Activated T-cell treated with anti-CD3 and anti-CD28 coated beads, Interleukin-2, amount 50 U/mL, for 24 hours (primary cell): ENCODE measurements around the gene TUSC1.
A peak's percentile ranks its signal among the peaks of the same experiment; 100 is the strongest.
"Not testable (repeated sequence)": the region's sequence is repeated elsewhere in the genome, so short reads cannot be mapped to it uniquely, and the experiment has no call there.

Experiments
- DNase-seq: peaks from one replicate; pipeline ENCODE4 v3.0.0-alpha.2; 2020
- H3K27ac Mint-ChIP-seq: 2 replicates; pipeline ENCODE4 v1.8.0; 2020; ENCODE audit warnings: mild to moderate bottlenecking, mixed read lengths
- H3K27me3 Mint-ChIP-seq: 2 replicates; pipeline ENCODE4 v1.8.0; 2020; ENCODE audit warnings: mixed read lengths
- H3K36me3 Mint-ChIP-seq: 2 replicates; pipeline ENCODE4 v1.8.0; 2020; ENCODE audit warnings: low read depth, mixed read lengths
- H3K4me1 Mint-ChIP-seq: 2 replicates; pipeline ENCODE4 v1.8.0; 2020; ENCODE audit warnings: low read depth, mixed read lengths
- H3K4me3 Mint-ChIP-seq: 2 replicates; pipeline ENCODE4 v1.8.0; 2020; ENCODE audit warnings: mild to moderate bottlenecking, moderate library complexity, mixed read lengths
- H3K9me3 Mint-ChIP-seq: 2 replicates; pipeline ENCODE4 v1.8.0; 2020; ENCODE audit warnings: mixed read lengths

The TUSC1 gene

GRCh38 chr9:25678147-25678666, at the start of gene TUSC1:
Gene TUSC1 (minus strand): TSS chr9:25678444. CDS start chr9:25678312, 132 bp downstream.
- DNase-seq, result peak; percentile 41
- peak within 1 kb of the TSS; percentile 42 for H3K4me3 Mint-ChIP-seq
- peaks cover 14% of the 10 kb centered on the region for H3K9me3 Mint-ChIP-seq
- H3K27me3 Mint-ChIP-seq, result peaks cover 26% of the 10 kb centered on the region
- H3K4me1 Mint-ChIP-seq, result peaks cover 7% of the 10 kb centered on the region
- H3K27ac Mint-ChIP-seq, result no peak within 1 kb of the TSS
- no peaks in the 10 kb centered on the region for H3K36me3 Mint-ChIP-seq

DNA sequence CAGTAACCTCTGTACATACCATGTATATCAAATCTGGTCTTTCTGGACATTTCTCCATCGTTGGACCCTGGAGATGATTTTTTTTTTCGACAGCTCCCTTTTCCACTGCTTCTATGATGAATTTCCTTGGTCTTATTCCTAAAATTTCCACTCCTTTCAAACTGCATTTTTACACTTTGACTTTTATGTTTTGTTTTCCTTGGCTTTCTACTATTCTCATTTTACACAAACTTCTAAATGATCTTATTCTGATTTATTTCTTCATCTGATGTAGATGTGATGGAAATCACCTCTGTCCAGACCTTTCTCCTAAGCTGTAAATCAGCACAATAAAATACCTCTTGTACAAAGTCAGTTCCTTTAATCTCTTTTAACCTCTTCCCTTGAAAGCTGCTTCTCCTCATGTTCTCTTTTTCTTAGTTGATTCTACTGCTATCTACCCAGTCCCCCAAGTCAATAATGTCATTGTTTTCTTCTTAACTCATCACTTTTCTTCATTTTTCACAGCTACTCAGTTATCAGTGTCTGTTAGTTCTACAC, 48.7 kb upstream of the TUSC1 start:
- Mint-ChIP-seq H3K36me3 (no peaks in the 10 kb centered on the region), H3K27me3 (no peaks in the 10 kb centered on the region), H3K27ac (no peak overlapping the region), H3K4me1 (no peaks in the 10 kb centered on the region), H3K9me3 (peaks cover 12% of the 10 kb centered on the region), H3K4me3 (no peak overlapping the region)
- no peak for DNase-seq

DNA sequence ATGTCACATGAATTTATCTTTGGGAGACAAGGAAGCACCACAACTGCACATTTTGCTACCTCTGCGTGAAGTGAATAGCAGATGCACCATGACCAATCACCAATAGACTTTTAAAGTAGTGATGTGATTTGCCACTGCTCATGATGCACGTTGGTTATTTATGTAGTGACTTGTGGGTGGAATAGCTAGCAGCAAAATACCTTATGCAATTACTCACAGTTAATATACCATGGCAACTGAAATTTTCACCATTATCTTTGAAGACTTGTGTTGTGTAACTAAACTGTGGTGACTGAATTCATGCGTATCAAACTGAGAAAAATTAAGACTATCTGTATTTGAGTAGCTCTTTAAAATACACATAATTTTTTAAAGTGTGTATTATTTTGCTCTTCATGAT, 46.2 kb upstream of the TUSC1 start:
- no peaks in the 10 kb centered on the region for H3K27me3 Mint-ChIP-seq
- no peak for DNase-seq
- no peaks in the 10 kb centered on the region for H3K36me3 Mint-ChIP-seq
- H3K4me1 Mint-ChIP-seq, result no peaks in the 10 kb centered on the region
- no peaks in the 10 kb centered on the region for H3K9me3 Mint-ChIP-seq
- H3K4me3 Mint-ChIP-seq, result no peak overlapping the region
- no peak overlapping the region for H3K27ac Mint-ChIP-seq

- Mint-ChIP-seq H3K4me1 (no peaks in the 10 kb centered on the region), H3K27me3 (no peaks in the 10 kb centered on the region), H3K36me3 (no peaks in the 10 kb centered on the region), H3K4me3 (no peak overlapping the region), H3K27ac (no peak overlapping the region), H3K9me3 (peaks cover 15% of the 10 kb centered on the region)
- DNase-seq, result no peak
Observed at GRCh38 chr9:25716220-25716872, 38.1 kb upstream of the TUSC1 start.

- Mint-ChIP-seq H3K36me3 (no peaks in the 10 kb centered on the region), H3K27ac (no peak overlapping the region), H3K27me3 (no peaks in the 10 kb centered on the region), H3K9me3 (peaks cover 4% of the 10 kb centered on the region), H3K4me3 (no peak overlapping the region), H3K4me1 (no peaks in the 10 kb centered on the region)
- no peak for DNase-seq
Observed at GRCh38 chr9:25709941-25710340, 31.7 kb upstream of the TUSC1 start.

DNA sequence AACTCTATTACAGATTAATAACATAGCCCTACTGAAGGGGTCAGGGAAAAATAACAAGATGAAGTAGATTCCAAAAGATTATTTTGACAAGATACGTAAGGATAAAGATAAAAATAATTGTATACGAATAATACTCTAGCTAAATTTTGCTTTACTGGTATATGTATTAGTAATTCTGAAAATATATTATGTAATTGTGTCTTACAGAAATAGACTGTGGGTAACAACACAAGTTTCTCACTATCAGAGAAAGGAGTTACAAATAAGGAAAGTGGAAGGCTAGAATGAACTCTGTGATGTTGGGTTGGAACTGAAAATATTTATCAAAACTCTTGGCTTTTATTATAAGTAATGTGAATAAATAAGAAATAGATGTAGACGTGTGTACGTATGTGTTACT, 26.6 kb upstream of the TUSC1 start:
- Mint-ChIP-seq H3K36me3 (no peaks in the 10 kb centered on the region), H3K4me3 (no peak overlapping the region), H3K27ac (no peak overlapping the region), H3K27me3 (no peaks in the 10 kb centered on the region), H3K9me3 (peaks cover 2% of the 10 kb centered on the region), H3K4me1 (no peaks in the 10 kb centered on the region)
- no peak for DNase-seq

DNA sequence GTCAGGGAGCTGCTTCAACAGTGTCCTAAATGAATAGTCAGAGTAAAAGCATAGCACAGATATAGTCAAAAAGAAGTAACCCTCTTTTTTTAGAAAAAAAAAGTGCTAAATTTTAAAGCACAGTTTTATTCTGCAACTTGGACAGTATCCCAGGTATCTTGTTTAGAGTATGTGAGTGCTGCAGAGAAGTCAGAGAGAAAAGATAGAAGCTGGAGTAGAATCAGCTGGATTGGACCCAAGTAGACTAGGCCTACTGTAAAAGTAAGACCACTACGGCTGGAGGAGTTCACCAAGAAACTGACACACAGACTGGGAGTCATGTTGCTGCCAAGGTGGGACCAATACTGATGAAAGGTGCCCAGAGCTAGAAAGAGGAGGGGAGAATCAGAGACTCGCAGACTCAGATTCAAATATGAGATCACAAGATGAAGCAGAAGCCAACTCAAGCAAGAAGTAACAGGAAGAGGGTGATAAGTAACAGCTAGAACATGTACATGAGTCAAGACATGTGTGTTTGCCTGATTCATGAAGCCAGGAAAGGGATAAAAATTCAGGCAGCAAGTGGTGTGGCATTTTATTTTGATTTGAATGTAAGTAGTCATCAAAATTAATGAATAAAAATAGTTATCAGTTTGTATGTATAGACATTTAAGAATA, 25.6 kb upstream of the TUSC1 start:
- no peak overlapping the region for H3K27ac Mint-ChIP-seq
- H3K4me1 Mint-ChIP-seq, result no peaks in the 10 kb centered on the region
- no peak for DNase-seq
- H3K4me3 Mint-ChIP-seq, result no peak overlapping the region
- no peaks in the 10 kb centered on the region for H3K27me3 Mint-ChIP-seq
- no peaks in the 10 kb centered on the region for H3K9me3 Mint-ChIP-seq
- no peaks in the 10 kb centered on the region for H3K36me3 Mint-ChIP-seq

GRCh38 chr9:25702536-25702935, 24.3 kb upstream of the TUSC1 start:
- Mint-ChIP-seq H3K36me3 (no peaks in the 10 kb centered on the region), H3K27me3 (no peaks in the 10 kb centered on the region)
- no peak for DNase-seq

DNA sequence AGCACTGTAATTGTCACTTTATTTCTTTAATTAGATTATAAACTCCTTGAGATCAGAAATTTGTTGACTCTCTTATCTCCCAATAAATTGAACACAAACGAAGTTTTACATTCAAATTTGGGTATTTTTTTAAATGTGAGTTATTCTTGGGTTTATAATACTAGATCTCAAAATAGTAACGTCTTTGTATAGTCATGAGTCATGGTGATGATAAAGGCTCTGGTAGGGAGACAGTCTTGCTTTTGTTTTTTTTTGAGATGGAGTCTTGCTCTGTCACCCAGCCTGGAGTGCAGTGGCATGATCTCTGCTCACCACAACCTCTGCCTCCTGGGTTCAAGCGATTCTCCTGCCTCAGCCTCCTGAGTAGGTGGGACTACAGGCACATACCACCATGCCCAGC, 22.7 kb upstream of the TUSC1 start:
- H3K4me3 Mint-ChIP-seq, H3K36me3 Mint-ChIP-seq, H3K27me3 Mint-ChIP-seq, H3K27ac Mint-ChIP-seq, H3K4me1 Mint-ChIP-seq, DNase-seq, H3K9me3 Mint-ChIP-seq: not testable (repeated sequence)

More at GRCh38 chr9:25702536-25702935, 24.3 kb upstream of the TUSC1 start:
- H3K27ac Mint-ChIP-seq, result no peak overlapping the region
- H3K4me1 Mint-ChIP-seq, result no peaks in the 10 kb centered on the region
- H3K9me3 Mint-ChIP-seq, result no peaks in the 10 kb centered on the region
- H3K4me3 Mint-ChIP-seq, result no peak overlapping the region

- Mint-ChIP-seq H3K9me3 (no peaks in the 10 kb centered on the region), H3K4me3 (no peak overlapping the region), H3K27ac (no peak overlapping the region), H3K4me1 (no peaks in the 10 kb centered on the region), H3K27me3 (no peaks in the 10 kb centered on the region), H3K36me3 (no peaks in the 10 kb centered on the region)
- no peak for DNase-seq
Observed at GRCh38 chr9:25700430-25700829, 22.2 kb upstream of the TUSC1 start.

DNA sequence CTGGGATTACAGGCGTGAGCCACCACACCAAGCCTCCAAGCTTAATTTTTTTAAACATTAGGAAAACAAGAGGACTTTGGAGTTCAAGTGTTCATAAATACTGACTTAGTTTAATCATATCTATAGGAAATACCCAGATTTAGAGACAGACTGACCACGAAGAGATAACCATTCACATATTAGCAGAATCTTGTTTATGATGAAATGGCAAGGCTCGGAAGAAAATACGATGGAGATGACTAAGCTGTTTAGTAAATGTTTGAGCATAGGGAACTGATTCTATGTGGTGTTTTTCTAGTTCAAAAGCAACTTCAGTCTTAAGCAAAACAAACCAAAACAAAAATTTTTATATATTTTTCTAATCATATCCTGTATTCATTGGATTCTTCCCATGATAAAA, 13.5 kb upstream of the TUSC1 start:
- Mint-ChIP-seq H3K9me3 (peaks cover 4% of the 10 kb centered on the region), H3K4me3 (no peak overlapping the region)

DNA sequence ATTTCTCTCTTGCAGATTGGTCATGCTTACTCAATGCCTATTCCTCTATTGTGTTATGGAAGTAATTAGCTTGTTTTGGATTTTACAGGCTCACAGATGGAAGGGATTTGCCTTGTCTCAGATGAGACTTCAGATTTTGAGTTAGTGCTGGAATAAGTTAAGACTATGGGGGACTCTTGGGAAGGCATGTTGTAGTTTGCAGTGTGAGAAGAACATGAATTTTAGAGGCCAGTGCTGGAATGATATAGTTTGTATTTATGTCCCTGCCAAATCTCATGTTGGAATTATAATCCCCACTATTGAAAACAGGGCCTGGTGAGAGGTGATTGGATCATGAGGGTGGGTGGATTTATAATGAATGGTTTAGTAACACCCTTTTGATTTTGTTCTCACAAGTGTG, 6.1 kb upstream of the TUSC1 start:
- no peaks in the 10 kb centered on the region for H3K36me3 Mint-ChIP-seq
- no peak for DNase-seq
- H3K4me3 Mint-ChIP-seq, result no peak overlapping the region
- no peaks in the 10 kb centered on the region for H3K4me1 Mint-ChIP-seq
- no peak overlapping the region for H3K27ac Mint-ChIP-seq
- peaks cover 13% of the 10 kb centered on the region for H3K9me3 Mint-ChIP-seq
- H3K27me3 Mint-ChIP-seq, result peaks cover 2% of the 10 kb centered on the region

More for the DNA sequence above, 13.5 kb upstream of the TUSC1 start:
- Mint-ChIP-seq H3K36me3 (no peaks in the 10 kb centered on the region), H3K27me3 (no peaks in the 10 kb centered on the region), H3K4me1 (no peaks in the 10 kb centered on the region), H3K27ac (no peak overlapping the region)
- DNase-seq, result no peak

DNA sequence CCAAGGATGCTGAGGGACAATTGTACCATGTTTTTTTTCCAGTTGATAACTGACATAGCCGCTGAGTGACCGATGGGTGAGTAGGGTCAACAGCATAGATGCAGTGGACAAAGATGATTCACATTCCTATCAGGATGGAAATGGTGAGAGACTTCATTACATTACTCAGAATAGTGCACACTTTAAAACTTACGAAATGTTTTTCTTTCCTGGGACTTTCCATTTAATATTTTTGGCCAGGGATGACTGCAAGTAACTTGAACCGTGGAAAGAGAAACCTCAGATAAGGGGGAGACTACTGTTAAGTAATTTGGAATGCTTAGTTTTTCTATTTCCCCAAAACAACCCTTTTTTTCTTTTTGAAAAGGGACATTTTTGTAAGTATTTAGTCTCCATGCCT, 3.0 kb upstream of the TUSC1 start:
- Mint-ChIP-seq H3K9me3 (peaks cover 16% of the 10 kb centered on the region), H3K27ac (no peak overlapping the region), H3K36me3 (no peaks in the 10 kb centered on the region), H3K27me3 (peaks cover 21% of the 10 kb centered on the region), H3K4me3 (no peak overlapping the region), H3K4me1 (peaks cover 7% of the 10 kb centered on the region)
- DNase-seq, result no peak

DNA sequence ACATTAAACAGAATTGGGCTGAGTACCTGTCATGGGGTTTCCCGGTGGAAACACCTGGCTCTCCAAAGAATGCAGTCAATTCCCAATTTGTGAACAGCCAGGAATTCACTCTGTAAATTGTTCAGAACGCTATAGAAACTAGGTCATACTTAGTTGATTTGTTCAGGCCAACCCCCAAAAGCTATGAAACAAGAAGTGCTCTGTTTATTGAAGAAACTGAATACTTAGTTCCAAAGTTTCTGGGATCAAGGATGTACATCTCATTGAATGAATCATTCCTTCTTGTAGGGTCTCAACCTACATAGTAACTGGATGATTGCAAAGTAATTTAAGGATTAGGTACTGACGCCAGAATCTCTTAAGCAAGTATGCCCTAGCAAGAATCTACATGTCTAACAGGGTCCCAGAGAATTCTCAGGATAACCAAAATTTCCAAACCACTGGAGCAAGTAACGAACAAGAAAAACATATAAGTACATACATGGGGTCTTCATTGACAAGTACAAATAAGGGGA, 659 bp upstream of the TUSC1 start:
- Mint-ChIP-seq H3K27ac (no peak overlapping the region), H3K27me3 (peaks cover 26% of the 10 kb centered on the region), H3K9me3 (peaks cover 19% of the 10 kb centered on the region), H3K4me1 (peaks cover 7% of the 10 kb centered on the region), H3K4me3 (no peak overlapping the region), H3K36me3 (no peaks in the 10 kb centered on the region)
- no peak for DNase-seq
